GM12878 (cell line): ENCODE data around the gene WDR86. TPM values are rescaled to one million over a fixed set of nuclear protein-coding genes. Genes with fewer than 3 reads are reported as not detected.

Source experiments
- EGR1 ChIP-seq, 2 experiments: IDR thresholded peaks; 1 replicate in 1 of 2; 2 replicates in 1 of 2; pipeline ENCODE4 v1.6.1; 2011 to 2012; ENCODE audit warnings: low read depth in 2 of 2, low read length in 2 of 2, borderline replicate concordance in 1 of 2, mild to moderate bottlenecking in 1 of 2, moderate library complexity in 1 of 2
- RCOR1 ChIP-seq: conservative IDR thresholded peaks from 2 replicates; pipeline ENCODE4 v1.6.1; 2012; ENCODE audit warnings: low read depth, low read length, improper control_type of control experiment
- ZNF592 ChIP-seq: fragments of 450-650 bp; IDR thresholded peaks from 2 replicates; pipeline ENCODE4 v1.6.1; 2017; ENCODE audit warnings: mild to moderate bottlenecking, moderate library complexity
- polyA plus RNA-seq, 11 experiments: library from polyadenylated mRNA; depleted of rRNA in 4 of 11; unstranded in 6 of 11; stranded (reverse) in 5 of 11; fragments of >200 nt; fragmentation: Nextera tagmentation in 4 of 11; fragmentation: Illumina TruSeq in 1 of 11; extraction: Ambion mirVana in 4 of 11; extraction: Trizol in 1 of 11; gene quantifications; 1 replicate in 1 of 11; 2 replicates in 10 of 11; pipeline versions ENCODE4 v1.2.1 to v1.2.3, GENCODE V29; 2011 to 2016; ENCODE audit warnings: inconsistent platforms in 2 of 11, missing spikeins in 2 of 11, low read depth in 1 of 11
- total RNA-seq, 4 experiments: library from RNA; depleted of rRNA in 3 of 4; stranded (reverse); fragments of >200 nt in 3 of 4; fragmentation: Illumina TruSeq in 1 of 4; extraction: Trizol in 1 of 4; gene quantifications; 2 replicates each; pipeline versions ENCODE4 v1.2.1 to v1.2.3, GENCODE V29; 2013 to 2021
- TF ChIP-seq, protein P1 (sequence below): fragments of 450-650 bp; IDR thresholded peaks from 2 replicates; pipeline ENCODE4 v1.6.1; 2016; ENCODE audit warnings: mild to moderate bottlenecking, moderate library complexity, borderline replicate concordance

WDR86 gene
- total and polyA plus RNA-seq, 10 of the 15 experiments (the other 5 are each of a cell fraction or from before 2014, with no cell fraction given) = 0.05 to 0.19 (median 0.15) TPM; not detected in 7

DNA sequence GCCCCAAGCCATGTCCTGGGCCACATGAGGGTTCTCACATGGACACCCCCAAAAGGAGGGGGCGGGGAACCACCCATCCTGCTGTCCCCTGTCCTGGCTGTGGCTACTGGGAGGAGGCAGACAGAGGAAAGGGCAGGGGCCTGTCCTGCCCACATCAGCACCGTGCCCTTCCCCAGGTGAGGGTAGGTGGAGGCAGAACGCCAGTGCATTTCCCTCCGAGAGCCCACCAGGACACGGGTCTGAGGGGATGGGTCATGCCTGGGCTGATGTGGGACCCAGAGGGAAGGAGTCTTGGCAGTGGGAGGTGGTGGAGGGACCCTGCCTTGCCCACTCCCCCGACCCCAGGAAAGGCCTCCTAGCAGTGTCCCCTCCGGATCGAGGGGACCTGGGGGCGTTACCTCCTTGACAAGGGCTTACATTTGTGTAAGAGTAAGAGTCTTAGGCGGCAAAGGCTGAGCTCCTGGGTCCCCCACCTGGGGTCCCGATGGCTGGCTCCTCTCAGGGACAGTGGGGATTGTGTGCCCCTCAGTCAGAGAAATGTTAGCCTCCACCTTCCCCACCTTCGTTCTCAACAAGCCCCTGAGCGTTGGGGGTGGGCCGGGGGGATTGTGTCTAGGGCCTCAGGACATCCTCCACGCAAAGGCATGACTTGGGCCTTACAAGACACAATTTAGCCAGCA, 24.0 kb upstream of the WDR86 start (continued):
- TF ChIP-seq, protein P1, sequence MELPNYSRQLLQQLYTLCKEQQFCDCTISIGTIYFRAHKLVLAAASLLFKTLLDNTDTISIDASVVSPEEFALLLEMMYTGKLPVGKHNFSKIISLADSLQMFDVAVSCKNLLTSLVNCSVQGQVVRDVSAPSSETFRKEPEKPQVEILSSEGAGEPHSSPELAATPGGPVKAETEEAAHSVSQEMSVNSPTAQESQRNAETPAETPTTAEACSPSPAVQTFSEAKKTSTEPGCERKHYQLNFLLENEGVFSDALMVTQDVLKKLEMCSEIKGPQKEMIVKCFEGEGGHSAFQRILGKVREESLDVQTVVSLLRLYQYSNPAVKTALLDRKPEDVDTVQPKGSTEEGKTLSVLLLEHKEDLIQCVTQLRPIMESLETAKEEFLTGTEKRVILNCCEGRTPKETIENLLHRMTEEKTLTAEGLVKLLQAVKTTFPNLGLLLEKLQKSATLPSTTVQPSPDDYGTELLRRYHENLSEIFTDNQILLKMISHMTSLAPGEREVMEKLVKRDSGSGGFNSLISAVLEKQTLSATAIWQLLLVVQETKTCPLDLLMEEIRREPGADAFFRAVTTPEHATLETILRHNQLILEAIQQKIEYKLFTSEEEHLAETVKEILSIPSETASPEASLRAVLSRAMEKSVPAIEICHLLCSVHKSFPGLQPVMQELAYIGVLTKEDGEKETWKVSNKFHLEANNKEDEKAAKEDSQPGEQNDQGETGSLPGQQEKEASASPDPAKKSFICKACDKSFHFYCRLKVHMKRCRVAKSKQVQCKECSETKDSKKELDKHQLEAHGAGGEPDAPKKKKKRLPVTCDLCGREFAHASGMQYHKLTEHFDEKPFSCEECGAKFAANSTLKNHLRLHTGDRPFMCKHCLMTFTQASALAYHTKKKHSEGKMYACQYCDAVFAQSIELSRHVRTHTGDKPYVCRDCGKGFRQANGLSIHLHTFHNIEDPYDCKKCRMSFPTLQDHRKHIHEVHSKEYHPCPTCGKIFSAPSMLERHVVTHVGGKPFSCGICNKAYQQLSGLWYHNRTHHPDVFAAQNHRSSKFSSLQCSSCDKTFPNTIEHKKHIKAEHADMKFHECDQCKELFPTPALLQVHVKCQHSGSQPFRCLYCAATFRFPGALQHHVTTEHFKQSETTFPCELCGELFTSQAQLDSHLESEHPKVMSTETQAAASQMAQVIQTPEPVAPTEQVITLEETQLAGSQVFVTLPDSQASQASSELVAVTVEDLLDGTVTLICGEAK = no peak
- TF ChIP-seq EGR1 (IDR thresholded peaks at IDR 0.05; ENCODE audit: borderline replicate concordance in 1 of 2, low read depth in 2 of 2, low read length in 2 of 2) (no peak), ZNF592 (no peak), RCOR1 (no peak)
